Activated CD8-positive, alpha-beta memory T cell treated with anti-CD3 and anti-CD28 coated beads, Interleukin-2, amount 50 U/mL, for 48 hours (primary cell): ENCODE data around the gene CELF2.
"Not testable (repeated sequence)": the region's sequence is repeated elsewhere in the genome, so short reads cannot be mapped to it uniquely, and the experiment has no call there.

Experiments
- DNase-seq: peaks from one replicate; pipeline ENCODE4 v3.0.0-alpha.2; 2020

CELF2 gene

DNA sequence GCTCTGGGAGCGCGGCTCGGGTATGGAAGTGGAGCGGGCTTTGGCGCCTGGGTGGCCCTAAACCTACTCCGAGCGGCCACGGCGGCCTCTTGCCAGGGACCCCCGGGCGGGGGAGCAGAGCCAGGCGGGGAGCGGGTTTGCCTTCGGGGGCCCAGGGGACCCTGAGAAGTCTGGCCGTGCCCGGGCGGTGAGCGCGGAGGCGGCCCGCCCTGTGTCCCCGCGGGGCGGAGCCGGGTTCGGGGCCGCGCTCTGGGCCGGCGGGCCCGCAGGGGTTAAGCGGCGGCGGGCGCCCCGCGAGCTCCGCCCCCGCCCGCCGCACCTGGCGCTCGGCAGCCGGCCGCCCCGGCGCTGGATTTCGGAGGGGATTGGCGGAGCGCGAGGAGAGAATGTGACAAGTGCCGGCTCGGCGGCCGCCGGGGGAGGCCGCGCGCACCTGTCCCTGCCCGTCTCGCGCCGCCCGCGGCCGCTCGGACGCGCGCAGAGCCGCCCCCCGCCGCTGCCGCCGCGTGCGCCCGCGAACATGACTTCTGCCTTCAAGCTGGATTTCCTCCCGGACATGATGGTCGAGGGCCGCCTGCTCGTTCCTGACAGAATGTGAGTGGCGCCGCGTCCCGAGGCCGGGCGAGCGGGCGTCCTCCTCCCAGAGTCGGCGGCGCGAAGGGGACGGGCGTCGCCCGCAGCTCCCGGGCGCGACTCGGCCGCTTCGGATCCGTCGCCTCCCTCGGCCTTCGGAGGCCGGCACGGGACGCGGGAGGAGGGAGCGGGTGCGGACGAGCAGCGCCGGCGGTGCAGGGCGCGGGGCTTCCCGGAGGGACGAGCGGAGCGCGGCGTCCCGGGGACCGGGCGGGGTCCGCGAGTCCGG is at the start of gene CELF2:
Gene CELF2 (plus strand): TSS at position 303 of the 862 bp plus-strand sequence. CDS start 218 bp downstream, at position 521.
- peak; percentile 72 for DNase-seq

GRCh38 chr10:10968257-10968588 is 49.4 kb upstream of the CELF2 start:
- DNase-seq, result no peak

GRCh38 chr10:10973310-10973709 is 44.4 kb upstream of the CELF2 start:
- no peak for DNase-seq

GRCh38 chr10:10975647-10976046 is 42.0 kb upstream of the CELF2 start:
- no peak for DNase-seq

- no peak for DNase-seq
These were observed 41.0 kb upstream of the CELF2 start for GRCh38 chr10:10976652-10977051.

GRCh38 chr10:10977226-10977956 is 40.3 kb upstream of the CELF2 start:
- DNase-seq, result no peak

DNA sequence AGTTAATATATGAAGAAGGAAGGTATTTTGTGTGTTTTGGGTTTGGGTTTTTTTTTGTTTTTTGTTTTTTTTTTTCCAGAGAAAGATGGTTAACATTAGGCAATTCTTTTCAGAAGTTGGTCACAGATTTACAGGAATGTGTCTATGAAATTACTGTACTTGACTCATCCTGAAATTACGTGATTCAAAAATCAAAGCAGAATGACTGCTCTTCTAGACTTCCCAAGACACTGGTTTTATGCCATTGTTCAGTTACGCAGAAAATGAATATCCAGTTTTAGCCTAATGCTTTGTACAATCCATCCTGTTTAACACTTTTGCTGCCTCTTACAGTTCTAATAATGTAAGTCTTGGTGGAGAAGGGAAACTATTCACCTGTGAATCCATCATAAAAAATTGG is 39.7 kb upstream of the CELF2 start:
- DNase-seq, result no peak

GRCh38 chr10:10985361-10985760 is 32.3 kb upstream of the CELF2 start:
- DNase-seq, result no peak

GRCh38 chr10:10986606-10987005 is 31.1 kb upstream of the CELF2 start:
- DNase-seq, result no peak

- DNase-seq, result no peak
These were observed 30.6 kb upstream of the CELF2 start for GRCh38 chr10:10987111-10987510.

- DNase-seq, result no peak
These were observed 28.0 kb upstream of the CELF2 start for GRCh38 chr10:10989669-10990068.

DNA sequence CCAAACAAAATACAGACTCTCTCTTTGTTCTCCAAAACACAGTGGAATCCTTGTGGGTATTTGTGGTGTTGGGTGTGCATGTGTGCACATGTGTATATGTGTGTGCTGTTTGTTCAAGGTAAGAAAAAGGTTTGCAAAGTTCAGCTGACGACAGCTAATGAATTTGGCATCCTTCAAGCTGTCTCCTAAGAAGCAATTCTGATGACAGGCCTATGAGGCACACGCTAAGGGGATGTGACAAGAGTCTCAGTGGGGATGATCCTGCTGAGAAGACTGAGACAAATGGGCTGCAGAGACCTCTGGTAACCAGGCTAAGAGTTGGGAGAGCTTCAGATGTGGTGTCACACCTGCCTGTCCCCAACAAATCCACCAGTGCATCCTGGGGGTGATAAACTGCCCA is 26.5 kb upstream of the CELF2 start:
- no peak for DNase-seq

DNA sequence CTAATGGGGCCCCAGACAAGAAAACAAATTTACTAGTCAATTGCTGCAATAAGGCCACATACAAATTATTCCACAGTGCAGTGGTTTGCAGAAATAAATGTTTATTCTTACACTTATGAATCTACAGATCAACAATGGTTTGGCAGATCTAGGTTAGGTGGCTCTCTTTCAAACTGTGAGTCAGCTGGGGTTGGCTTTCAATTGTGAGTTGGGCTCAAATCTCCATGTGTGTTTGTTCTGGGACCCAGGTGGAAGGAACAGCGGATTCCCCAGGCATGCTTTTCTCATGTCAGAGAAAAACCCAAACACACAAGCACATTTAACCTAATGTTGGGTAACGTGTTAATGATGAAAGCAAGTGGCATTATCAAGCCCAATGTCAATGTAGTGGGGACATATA is 25.6 kb upstream of the CELF2 start:
- no peak for DNase-seq

DNA sequence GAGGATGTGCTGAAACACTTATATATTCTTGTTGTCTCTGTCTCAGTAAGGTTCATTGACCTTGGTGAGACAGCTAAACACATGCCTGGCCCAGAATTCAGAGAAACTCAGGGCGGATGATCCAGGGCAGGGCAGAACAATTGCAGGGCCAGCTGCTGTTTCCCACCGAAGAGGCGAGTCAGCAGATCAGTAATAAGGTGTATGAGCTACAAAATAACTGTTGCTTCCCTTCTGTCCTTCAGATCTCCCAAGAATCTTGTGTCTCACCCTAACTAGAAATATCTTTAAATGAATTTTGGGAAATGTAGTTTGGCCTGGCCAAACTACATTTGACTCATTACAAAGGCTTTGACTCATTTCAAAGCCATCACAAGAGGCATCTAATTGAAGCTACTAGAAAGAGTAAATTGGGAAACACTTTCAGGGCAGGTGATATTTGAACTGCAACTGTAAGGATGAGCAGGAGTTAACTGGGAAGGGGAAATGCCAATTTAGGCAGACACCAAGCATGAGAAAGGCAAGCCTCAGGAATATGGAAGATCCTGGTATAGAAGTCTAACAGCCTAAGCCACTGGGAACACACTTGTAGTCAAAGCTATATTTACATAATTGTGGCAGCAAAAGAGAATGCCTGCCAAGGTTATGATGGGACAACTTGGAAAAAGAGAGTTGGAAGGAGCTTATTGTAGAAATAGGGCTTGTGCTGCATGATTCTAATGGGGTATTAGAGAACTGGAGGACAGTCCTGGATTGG is 24.5 kb upstream of the CELF2 start:
- no peak for DNase-seq

GRCh38 chr10:10993785-10994184 is 23.9 kb upstream of the CELF2 start:
- DNase-seq, result no peak

DNA sequence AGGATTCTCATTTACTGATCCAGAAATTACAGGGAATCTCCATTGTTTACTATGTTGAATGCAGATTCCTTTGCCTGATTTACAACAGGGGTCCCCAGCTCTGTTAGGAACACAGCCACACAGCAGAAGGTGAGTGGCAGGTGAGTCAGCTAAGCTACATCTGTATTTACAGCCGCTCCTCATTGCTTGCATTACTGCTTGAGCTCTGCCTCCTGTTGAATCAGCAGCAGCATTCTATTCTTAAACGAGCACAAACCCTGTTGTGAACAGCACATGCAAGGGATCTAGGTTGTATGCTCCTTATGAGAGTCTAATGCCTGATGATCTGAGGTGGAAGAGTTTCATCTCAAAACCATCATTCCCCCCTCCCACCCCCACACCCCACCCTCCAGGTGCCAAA is 23.3 kb upstream of the CELF2 start:
- no peak for DNase-seq

DNA sequence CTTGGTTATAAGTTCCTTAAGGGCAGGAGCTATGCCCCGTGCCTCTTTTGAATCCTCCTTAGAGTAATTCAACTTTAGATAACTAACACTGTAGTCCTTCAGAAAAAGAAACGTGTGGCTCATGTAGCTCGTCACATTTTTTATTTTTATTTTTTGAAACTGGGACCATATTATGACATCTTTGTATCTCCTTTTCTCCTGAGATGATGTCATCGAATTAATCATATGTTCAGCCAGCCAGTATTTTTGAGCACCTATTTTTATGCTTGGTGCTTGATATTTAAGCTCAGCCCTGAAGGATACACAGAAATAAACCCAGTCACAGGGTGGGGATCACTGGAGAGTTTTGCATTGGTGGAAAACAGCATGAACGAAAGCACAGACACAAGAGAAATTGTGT is 22.6 kb upstream of the CELF2 start:
- DNase-seq, result no peak

- DNase-seq, result no peak
These were observed 20.6 kb upstream of the CELF2 start for GRCh38 chr10:10996966-10997620.

- DNase-seq, result not testable (repeated sequence)
These were observed 18.2 kb upstream of the CELF2 start for GRCh38 chr10:10999501-10999900.

DNA sequence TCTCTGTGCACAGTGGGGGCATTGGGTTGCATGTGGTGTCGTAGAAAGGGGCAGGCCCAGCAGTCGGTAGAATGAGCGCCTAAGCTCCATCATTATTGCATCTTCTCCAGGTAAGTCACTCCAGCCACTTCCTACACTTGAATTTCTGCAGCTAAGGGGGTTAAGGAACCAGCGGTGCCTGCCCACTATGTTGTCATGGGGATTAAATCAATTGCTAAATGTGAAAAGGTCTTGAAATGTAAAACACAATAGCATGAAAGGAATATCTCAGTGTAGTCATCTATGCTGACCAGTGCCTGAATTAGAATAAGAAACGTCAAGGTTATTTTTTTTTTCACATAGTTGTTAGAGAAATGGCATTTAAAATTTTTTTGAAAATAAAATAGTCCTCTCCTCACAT is 15.2 kb upstream of the CELF2 start:
- no peak for DNase-seq

DNA sequence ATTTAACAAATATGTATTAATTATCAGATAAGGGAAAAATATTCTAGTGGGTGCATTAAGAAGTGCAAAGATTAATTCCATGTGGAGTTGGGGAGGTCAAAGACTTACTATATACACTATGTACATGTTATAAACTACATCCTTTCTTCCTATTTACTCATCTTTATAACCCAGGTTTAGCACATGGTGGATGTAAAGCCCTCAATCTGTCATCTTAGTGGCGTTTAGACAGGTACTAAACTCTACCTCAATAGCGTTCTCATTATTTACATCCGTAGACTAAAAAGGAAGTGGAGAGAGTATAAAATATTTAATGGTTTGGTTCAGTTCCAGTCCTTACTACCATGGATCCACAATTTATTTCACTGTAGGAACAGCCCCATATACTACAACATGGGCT is 14.8 kb upstream of the CELF2 start:
- DNase-seq, result no peak

- DNase-seq, result no peak
These were observed 14.0 kb upstream of the CELF2 start for GRCh38 chr10:11003679-11004078.
